NT2/D1 (cell line): ENCODE results near the gene FAM163B.

Experiments
- SUZ12 ChIP-seq: IDR thresholded peaks from 2 replicates; pipeline ENCODE4 v1.6.1; 2011; ENCODE audit not compliant: insufficient read length, insufficient read depth; ENCODE audit errors: extremely low read depth
- ZNF274 ChIP-seq: IDR thresholded peaks from 2 replicates; pipeline ENCODE4 v1.6.1; 2011; ENCODE audit warnings: mild to moderate bottlenecking, low read depth, low read length

- TF ChIP-seq SUZ12 = no peak
- no peak for TF ChIP-seq ZNF274
Observed at GRCh38 chr9:133563291-133563796, 45.8 kb downstream of the FAM163B start.
